NB4 (cell line): ENCODE data around the gene FOSL2.

Experiments used
- DNase-seq: peaks from one replicate; pipeline ENCODE4 v3.0.0; 2010; ENCODE audit warnings: low read depth
- H3K4me3 ChIP-seq: one replicate; pipeline ENCODE4 v1.5.1; 2011; ENCODE audit warnings: mild to moderate bottlenecking, low read depth, low read length, moderate library complexity
- MYC ChIP-seq: IDR thresholded peaks from 2 replicates; pipeline ENCODE4 v1.6.1; 2011; ENCODE audit warnings: low read depth, low read length
- POLR2A ChIP-seq: IDR thresholded peaks from 2 replicates; pipeline ENCODE4 v1.6.1; 2011; ENCODE audit warnings: mild to moderate bottlenecking; ENCODE audit not compliant: insufficient read length; ENCODE audit errors: extremely low read depth
- TF ChIP-seq, protein P1 (sequence below): IDR thresholded peaks from one replicate; pipeline ENCODE4 v1.5.1; 2012; ENCODE audit warnings: low read depth, low read length
- TF ChIP-seq, protein P2 (sequence below): IDR thresholded peaks from 2 replicates; pipeline ENCODE4 v1.6.1; 2011; ENCODE audit warnings: low read depth, low read length

FOSL2 gene

DNA sequence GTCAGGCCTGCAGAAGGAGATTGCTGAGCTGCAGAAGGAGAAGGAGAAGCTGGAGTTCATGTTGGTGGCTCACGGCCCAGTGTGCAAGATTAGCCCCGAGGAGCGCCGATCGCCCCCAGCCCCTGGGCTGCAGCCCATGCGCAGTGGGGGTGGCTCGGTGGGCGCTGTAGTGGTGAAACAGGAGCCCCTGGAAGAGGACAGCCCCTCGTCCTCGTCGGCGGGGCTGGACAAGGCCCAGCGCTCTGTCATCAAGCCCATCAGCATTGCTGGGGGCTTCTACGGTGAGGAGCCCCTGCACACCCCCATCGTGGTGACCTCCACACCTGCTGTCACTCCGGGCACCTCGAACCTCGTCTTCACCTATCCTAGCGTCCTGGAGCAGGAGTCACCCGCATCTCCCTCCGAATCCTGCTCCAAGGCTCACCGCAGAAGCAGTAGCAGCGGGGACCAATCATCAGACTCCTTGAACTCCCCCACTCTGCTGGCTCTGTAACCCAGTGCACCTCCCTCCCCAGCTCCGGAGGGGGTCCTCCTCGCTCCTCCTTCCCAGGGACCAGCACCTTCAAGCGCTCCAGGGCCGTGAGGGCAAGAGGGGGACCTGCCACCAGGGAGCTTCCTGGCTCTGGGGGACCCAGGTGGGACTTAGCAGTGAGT, 19.4 kb downstream of the FOSL2 start:
- no peak for TF ChIP-seq POLR2A
- TF ChIP-seq, protein P1, sequence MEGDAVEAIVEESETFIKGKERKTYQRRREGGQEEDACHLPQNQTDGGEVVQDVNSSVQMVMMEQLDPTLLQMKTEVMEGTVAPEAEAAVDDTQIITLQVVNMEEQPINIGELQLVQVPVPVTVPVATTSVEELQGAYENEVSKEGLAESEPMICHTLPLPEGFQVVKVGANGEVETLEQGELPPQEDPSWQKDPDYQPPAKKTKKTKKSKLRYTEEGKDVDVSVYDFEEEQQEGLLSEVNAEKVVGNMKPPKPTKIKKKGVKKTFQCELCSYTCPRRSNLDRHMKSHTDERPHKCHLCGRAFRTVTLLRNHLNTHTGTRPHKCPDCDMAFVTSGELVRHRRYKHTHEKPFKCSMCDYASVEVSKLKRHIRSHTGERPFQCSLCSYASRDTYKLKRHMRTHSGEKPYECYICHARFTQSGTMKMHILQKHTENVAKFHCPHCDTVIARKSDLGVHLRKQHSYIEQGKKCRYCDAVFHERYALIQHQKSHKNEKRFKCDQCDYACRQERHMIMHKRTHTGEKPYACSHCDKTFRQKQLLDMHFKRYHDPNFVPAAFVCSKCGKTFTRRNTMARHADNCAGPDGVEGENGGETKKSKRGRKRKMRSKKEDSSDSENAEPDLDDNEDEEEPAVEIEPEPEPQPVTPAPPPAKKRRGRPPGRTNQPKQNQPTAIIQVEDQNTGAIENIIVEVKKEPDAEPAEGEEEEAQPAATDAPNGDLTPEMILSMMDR = no peak
- TF ChIP-seq MYC = no peak
- TF ChIP-seq, protein P2, sequence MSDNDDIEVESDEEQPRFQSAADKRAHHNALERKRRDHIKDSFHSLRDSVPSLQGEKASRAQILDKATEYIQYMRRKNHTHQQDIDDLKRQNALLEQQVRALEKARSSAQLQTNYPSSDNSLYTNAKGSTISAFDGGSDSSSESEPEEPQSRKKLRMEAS = no peak
- no peak for DNase-seq
- H3K4me3 ChIP-seq = no peak overlapping the region

DNA sequence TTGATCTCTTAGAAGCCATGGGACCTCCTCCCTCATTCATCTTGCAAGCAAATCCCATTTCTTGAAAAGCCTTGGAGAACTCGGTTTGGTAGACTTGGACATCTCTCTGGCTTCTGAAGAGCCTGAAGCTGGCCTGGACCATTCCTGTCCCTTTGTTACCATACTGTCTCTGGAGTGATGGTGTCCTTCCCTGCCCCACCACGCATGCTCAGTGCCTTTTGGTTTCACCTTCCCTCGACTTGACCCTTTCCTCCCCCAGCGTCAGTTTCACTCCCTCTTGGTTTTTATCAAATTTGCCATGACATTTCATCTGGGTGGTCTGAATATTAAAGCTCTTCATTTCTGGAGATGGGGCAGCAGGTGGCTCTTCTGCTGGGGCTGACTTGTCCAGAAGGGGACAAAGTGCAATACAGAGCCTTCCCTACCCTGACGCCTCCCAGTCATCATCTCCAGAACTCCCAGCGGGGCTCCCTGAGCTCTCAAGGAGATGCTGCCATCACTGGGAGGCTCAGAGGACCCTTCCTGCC, 20.0 kb downstream of the FOSL2 start:
- no peak for TF ChIP-seq POLR2A
- TF ChIP-seq, protein P2 = no peak
- H3K4me3 ChIP-seq = no peak overlapping the region
- DNase-seq = no peak

DNA sequence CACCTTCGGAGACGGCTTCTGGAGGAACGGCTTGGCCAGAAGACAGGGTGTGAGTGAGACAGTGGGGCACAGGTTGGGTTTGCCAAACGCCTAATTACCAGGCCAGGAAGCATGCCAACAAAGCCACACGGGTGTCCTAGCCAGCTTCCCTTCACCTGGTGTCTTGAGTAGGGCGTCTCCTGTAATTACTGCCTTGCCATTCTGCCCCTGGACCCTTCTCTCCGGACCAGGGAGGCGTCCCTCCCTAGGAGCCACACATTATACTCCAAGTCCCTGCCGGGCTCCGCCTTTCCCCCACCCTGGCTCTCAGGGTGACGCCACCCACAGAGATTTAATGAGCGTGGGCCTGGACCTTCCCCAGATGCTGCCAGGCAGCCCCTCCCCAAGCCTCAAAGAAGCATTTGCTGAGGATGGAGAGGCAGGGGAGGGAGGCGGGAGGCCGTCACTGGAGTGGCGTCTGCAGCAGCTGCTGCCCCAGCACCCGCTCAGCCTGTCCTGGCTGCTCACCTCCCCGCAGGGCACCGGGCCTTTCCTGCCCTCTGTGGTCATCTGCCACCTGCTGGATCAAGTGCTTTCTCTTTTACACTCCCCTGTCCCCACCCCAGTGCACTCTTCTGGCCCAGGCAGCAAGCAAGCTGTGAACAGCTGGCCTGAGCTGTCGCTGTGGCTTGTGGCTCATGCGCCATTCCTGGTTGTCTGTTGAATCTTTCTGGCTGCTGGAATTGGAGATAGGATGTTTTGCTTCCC, 20.7 kb downstream of the FOSL2 start:
- DNase-seq = peak; percentile 42
- no peak overlapping the region for H3K4me3 ChIP-seq
- TF ChIP-seq POLR2A (no peak), MYC (no peak)
- TF ChIP-seq, protein P2 = no peak
- TF ChIP-seq, protein P1 = no peak

DNA sequence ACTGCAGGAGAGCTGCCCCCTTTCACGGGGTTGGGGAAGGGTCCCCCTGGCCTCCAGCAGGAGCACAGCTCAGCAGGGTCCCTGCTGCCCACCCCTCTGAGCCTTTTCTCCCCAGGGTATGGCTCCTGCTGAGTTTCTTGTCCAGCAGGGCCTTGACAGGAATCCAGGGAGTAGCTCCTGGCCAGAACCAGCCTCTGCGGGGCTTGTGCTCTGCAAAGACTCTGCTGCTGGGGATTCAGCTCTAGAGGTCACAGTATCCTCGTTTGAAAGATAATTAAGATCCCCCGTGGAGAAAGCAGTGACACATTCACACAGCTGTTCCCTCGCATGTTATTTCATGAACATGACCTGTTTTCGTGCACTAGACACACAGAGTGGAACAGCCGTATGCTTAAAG, 21.2 kb downstream of the FOSL2 start:
- TF ChIP-seq, protein P1 = no peak
- TF ChIP-seq, protein P2 = no peak
- TF ChIP-seq POLR2A (no peak), MYC (no peak)
- no peak overlapping the region for H3K4me3 ChIP-seq
- no peak for DNase-seq

DNA sequence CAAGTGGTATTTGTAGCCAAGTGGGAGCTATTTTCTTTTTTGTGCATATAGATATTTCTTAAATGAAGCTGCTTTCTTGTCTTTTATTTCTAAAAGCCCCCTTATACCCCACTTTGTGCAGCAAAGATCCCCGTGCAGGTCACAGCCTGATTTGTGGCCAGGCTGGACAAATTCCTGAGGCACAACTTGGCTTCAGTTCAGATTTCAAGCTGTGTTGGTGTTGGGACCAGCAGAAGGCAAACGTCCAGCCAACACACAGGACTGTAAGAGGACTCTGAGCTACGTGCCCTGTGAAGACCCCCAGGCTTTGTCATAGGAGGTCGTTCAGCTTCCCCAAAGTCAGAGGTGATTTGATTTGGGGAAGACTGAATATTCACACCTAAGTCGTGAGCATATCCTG, 21.9 kb downstream of the FOSL2 start:
- H3K4me3 ChIP-seq = no peak overlapping the region
- TF ChIP-seq, protein P2 = no peak
- TF ChIP-seq MYC = no peak
- TF ChIP-seq, protein P1 = no peak

DNA sequence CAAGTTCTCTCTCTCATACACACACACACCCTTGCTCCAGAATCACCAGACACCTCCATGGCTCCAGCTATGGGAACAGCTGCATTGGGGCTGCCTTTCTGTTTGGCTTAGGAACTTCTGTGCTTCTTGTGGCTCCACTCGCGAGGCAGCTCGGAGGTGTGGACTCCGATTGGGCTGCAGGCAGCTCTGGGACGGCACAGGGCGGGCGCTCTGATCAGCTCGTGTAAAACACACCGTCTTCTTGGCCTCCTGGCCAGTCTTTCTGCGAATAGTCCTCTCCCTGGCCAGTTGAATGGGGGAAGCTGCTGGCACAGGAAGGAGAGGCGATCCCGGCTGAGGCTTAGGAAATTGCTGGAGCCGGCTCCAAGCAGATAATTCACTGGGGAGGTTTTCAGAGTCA, 22.4 kb downstream of the FOSL2 start:
- no peak for DNase-seq
- TF ChIP-seq, protein P2 = no peak
- TF ChIP-seq, protein P1 = no peak
- no peak for TF ChIP-seq POLR2A
- H3K4me3 ChIP-seq = no peak overlapping the region

More for the DNA sequence above, 21.9 kb downstream of the FOSL2 start:
- no peak for DNase-seq
